Measurements from ENCODE around the gene NDOR1.

The NDOR1 gene

GRCh38 chr9:137221506-137222111, 16.1 kb downstream of the NDOR1 start:
- DNase-seq: no peak

- no peak for DNase-seq
These were observed 16.9 kb downstream of the NDOR1 start, which contains the start of gene RNF208 for GRCh38 chr9:137222190-137223077. Gene RNF208, minus strand, starts transcription at chr9:137222240. Its CDS starts 1,028 bp downstream, at chr9:137221212.

GRCh38 chr9:137223078-137223970, 17.8 kb downstream of the NDOR1 start:
- peak; percentile 98 for DNase-seq

DNA sequence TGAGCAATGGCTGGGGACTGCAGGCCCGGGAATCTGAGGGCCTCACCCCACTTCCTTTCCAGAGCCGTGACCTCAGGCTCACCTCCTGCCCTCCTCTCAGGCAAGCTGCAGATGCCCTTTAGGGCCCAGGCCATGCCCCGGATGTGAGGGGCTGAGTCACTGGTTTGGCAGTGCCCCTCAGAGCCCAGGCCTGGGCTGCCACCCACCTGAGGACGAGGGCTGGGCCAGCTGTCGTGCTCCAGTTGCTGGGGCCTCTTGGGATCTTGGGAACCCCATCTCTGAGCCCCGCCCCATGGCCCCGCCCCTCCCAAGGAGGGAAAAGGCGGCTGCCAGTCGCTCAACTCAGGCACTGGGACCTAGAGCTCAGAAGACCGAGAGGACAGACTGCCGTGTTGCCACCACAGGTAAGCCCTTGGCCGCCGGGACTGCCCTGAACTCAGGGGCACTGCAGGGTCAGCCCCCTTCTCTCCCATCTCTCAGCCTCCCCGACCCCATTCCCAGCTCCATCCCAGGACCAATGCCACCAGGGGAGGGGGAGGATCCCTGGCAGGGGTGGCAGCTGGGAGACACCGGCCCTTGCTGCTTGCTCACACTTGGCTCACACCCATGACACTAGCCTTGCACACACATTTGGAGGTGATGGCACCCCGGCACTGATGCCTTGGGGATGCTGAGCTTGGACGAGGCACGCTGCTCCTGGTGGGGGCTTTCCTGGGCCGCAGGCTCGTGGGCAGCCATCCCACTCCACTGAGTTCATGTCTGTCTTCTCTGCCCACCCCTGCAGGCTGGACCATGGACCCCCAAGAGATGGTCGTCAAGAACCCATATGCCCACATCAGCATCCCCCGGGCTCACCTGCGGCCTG, 19.6 kb downstream of the NDOR1 start, which contains the start of gene CYSRT1:
Gene CYSRT1 (plus strand): TSS at position 345 of the 865 bp plus-strand sequence. CDS start 448 bp downstream, at position 793.
- DNase-seq: no peak

GRCh38 chr9:137225699-137226331, 20.3 kb downstream of the NDOR1 start:
- no peak for DNase-seq

GRCh38 chr9:137226338-137227053, 21.0 kb downstream of the NDOR1 start:
- DNase-seq: no peak

DNA sequence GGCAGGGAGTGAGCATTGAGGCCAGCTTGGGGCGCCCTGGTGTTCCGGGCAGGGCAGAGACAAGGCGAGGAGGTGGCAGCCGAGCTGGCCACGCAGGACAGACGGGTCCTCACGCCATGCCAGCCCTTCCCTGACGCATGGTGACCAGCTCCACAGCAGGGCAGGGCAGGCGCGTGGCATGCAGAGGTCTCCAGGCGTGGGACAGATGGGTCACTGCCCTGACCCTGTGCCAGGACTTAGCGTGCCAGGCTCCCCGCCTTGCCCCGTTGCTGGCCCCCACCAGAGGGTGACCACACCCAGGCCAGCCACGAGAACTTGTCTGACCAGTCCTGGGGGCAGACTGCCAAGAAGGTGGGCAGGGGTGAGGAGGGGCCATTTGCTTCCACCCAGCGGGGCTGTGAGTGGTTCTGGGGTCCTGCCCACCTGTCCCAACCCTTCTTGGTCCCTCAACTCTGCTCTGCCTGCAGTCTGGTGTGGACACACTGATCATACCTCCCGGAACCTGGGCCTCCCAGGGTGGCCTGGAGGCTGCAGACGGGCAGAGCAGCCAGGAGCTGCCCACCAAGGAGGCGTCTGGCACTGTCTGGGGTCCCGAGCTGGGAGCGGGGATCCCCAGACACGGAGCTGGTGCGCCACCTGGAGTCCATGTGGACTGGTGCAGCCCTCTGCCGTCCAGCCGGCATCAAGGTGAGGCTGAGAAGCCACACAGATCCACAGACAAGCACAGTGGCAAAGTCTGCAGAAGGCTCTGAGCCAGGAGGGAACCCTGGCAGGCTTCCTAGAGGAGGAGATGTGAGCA, 21.8 kb downstream of the NDOR1 start, which contains the start of gene RNF224:
Gene RNF224 (plus strand): TSS at position 449 of the 799 bp plus-strand sequence. CDS start 834 bp downstream, outside the sequence.
- DNase-seq: peak; percentile 55

DNA sequence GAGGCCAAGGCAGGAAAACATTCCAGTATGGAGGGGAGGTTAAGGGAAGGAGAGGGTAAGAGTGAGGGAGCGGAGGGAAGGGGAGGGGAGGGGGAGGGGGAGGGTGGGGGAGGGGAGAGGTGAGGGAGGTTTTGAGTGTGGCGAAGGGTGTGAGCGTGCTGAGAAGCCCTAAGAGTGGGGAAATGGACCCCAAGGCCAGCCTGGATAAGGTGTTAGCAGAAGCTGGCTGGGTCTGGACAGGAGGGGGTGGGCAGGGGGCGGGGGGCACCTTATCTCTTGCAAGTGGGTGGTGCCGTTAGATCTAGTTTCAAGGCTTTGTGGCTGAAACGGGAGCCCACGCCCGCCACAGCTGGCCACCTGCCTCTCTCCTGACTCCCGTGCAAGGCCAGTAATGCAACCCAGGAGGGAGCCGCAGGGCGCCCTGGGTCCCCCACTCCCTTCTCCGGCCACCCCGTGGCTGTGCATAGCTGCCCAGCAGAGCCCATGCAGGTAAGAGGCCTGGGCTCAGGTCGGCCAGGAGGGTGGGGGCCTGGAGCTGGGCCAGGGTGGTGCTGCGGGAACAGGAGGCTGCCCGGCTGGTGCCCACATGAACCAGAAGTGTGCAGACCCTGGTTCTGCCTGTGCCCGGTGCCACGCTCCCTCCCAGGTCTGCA, 22.5 kb downstream of the NDOR1 start:
- no peak for DNase-seq

DNA sequence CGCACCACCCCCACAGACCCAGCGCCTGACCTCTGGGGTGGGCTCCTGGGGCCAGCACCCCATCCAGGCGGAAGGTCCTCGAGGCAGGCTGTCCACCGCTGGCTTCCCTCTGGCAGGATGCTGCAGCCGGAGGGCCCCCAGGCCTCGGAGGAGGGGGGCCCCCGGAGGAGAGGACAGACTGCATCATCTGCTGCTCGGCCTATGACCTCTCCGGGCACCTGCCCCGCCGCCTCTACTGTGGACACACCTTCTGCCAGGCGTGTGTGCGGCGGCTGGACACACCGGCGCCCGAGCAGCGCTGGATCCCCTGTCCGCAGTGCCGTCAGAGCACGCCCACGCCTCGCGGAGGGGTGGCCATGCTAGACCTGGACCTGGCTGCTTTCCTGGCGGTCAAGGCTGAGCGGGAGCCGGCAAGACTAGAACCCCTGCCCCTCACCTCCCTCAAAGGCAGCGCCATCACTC, 23.0 kb downstream of the NDOR1 start:
- DNase-seq: no peak

- DNase-seq: no peak
These were observed 23.7 kb downstream of the NDOR1 start for GRCh38 chr9:137228968-137229896.

- no peak for DNase-seq
These were observed 24.6 kb downstream of the NDOR1 start for GRCh38 chr9:137229903-137230704.

GRCh38 chr9:137230705-137231371, 25.3 kb downstream of the NDOR1 start, which contains the start of gene SLC34A3:
Gene SLC34A3, plus strand, starts transcription at chr9:137230901. Its CDS starts 802 bp downstream, at chr9:137231703.
- no peak for DNase-seq

- DNase-seq: no peak
These were observed 26.0 kb downstream of the NDOR1 start for GRCh38 chr9:137231372-137232039.

DNA sequence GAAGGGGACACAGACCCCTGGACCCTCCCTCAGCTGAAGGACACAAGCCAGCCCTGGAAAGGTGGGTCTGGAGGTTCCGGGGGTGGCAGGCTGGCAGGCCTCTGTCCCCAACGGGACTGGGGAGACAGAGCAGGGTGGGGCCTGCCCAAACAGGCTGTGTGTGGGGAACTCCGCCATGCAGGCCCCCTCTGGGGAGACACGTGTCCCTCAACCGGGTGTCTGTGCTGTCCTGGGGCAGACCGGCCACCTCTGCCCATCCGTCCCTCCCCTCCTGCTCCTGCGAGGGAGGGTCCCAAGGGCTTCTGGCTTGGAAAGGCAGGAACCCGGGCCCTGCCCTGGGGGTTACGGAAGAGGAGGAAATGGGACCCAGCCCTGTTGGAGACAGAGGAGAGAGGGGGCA, 26.6 kb downstream of the NDOR1 start:
- DNase-seq: no peak

- no peak for DNase-seq
These were observed 27.0 kb downstream of the NDOR1 start for GRCh38 chr9:137232510-137232909.

Data from HCEC 1CT (cell line).